Activated T-cell treated with anti-CD3 and anti-CD28 coated beads for 24 hours (primary cell): ENCODE results near the gene CALR3.
"Not testable (repeated sequence)": the region's sequence is repeated elsewhere in the genome, so short reads cannot be mapped to it uniquely, and the experiment has no call there.

ENCODE experiments used
- DNase-seq: peaks from one replicate; pipeline ENCODE4 v3.0.0-alpha.2; 2020; ENCODE audit warnings: low read depth

Gene CALR3

DNA sequence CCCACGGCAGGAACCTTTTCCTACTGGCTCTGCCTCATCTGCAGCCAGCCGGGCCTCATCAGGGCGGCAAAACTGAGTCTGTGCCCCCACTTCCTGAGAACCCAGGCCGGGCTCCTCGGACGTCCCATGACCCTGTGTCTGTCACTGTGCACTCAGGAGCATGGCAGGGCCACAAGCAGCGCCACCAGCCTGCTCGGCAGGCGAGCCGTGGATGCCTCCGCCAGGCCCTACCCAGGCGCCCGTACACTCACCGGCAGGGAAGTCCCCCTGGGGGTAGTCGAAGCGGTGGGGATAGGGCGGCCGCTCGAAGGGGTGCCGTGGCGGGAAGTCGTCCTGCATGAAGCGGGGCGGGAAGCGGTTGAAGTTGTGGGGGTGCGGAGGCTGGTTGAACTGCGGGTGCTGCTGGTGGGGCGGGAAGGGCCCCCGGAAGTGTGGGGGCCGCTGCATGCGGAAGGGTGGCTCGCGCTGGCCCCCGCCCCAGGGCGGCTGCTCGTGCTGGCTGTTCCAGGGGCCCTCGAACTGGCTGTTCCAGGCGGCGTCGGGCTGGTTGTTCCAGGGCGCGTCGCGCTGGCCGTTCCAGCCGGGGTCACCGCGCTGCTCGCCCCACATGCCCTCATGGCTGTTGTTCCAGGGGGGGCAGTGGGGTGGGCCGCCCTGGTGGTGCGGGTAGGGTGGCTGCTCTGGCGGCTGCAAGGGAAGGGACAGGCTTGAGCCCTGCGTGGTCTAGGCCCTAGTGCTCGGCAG lies 29.2 kb upstream of the CALR3 start:
- DNase-seq, result no peak

DNA sequence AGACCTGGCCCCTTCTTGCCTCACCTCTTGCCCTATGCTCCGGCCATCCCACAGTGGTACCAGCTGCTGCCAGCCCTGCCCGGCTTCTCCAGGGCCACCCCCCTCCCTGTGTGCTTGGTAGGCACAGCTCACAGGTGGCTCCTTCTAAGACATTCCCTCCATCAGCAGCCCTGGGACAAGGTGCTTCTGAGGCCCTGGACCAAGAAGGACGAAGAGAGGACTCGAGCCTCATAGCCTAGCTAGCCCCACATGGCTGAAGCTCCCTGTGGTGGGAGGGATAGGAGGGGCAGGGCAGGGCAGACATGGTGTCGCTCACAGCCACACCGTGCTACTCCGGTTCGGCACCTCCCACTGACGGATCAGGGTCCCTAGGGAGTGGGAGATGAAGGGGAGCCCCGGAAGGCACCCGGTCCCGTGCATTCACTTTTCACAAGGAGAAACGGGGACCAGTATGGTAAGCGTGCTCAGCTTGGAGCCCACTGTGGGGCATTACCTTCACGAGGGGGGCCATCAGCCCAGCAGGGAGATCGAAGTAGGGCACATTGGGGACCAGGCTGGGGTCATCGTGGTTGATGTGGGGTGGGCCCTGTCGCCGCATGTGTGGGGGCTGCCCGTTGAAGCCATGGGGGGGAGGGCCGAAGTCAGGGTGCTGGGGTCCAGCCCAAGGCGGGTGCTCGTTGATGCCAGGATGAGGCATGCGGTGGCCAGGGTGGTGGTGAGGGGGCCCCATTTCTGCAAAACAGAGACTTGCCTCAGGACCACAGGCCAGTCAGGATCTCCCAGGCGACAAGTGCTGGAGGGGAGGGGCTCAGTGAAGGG lies 26.8 kb upstream of the CALR3 start:
- no peak for DNase-seq

DNA sequence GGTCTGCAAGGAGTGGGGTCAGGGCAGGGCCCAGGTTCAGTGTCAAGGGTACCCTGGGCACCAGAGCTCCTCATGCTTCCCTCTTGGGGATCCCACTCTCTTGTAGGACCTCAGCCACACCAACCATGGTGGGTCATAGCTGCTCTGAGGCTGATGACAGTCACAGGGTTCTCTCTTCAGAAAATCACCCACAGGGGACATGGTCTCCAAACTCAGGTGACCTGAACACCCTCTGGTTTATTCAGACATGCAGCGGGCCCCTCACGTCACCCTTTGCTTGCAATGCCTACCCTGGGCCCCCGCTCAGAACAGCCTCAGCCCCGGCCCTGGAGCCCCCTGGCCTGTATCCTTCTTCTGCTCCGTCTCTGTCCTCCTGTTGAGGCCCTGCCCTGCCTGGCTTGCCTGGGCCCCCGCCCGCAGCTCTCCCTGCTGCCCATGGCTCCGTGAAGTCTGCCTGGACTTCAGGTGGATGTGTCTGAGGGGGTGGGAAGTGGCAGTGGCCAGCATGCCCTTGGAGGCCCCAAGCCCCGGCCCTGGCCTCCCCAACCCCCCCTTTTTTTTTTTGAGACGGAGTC lies 25.8 kb upstream of the CALR3 start:
- no peak for DNase-seq

DNA sequence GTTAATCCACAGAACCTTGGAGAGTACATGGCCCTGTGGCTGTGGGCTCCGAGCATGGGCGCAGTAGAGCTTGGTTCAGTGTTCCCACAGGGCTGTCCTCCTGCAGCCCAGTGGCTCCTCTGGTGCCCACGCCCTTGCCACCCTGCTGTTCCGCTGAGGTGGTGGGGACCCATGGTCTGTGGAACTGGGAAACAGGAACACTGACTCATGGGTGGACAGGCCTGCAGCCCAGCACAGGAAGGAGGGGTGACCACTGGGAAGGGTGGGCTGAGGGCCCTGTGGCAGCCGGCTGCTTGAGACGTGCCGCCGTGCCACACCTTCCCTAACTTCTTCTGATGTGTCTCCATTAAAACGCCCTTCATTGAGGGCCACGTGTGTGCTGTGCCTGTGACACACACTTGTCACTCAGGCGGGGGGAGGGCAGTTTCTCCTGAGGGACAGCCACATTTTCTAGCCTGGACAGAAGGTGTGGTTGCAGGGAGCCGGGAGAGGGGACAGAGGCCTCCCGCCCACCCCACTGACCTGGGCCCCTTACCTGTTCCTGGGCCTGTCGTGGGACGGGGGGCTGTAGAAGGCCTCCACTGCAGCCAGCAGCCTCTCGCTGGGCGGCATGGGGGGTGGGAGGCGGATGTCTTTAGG lies 25.1 kb upstream of the CALR3 start:
- no peak for DNase-seq

DNA sequence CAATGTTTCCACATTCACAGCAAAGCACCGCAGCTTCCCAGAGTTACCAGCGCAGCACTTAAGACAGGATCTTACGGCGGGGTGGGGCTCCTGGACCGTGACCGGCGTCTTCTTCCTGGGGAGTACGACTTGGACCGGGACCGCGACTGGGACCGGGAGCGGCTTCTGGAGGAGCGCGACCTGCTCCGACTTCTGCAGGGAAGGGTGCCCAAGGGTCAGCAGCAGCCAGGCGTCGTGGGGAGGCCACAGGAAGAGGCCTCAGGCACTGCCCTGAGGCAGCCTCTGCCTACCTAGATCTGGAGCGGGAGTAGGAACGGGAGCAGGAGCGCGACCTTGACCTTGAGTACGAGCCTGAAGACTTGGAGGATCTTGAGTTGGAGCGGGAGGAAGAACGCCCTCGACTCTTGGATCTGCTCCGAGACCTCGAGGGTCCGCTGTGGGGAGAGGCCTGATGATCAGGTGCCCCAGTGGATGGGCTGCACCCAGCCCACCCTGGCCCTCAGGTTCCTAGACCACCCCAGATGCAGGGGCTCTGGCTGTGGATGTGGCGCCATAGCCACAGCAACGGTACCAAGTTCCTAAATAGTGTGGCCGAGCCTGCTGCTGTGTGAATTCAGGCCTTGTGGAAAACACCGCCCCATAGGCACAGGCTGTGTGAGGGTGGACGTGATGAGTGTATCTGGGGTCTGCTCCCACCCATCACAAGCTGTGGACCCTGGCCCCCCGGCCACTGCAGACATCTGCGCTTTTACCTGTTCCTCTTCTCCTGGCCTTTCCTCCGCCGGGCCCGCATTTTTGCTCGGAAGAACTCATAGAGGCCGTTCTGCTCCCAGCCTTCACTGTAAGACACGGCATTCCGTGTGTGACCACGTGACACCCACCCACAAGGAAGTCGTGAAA lies 24.4 kb upstream of the CALR3 start:
- DNase-seq, result no peak

DNA sequence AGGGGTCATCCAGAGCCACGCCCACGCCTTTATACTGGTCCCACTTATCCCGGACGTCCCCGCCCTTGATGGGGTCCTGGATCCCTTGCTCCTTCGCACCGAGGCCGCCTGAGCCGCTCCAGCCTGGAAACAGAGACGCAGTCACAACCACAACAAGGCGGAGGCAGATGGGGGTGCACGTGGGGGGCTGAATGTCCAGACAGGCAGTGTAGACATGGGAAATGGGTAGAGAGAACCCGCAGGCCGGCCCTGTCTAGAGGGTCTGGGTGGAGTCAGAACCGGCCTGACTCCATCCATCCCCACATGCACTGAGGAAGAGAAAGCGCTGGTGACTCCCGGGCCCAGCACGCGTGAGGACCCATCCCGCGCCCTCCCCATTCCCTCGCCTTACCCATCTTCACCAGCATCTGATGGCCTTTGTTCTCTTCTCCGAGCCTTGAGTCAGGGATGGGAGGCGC lies 23.3 kb upstream of the CALR3 start:
- no peak for DNase-seq

DNA sequence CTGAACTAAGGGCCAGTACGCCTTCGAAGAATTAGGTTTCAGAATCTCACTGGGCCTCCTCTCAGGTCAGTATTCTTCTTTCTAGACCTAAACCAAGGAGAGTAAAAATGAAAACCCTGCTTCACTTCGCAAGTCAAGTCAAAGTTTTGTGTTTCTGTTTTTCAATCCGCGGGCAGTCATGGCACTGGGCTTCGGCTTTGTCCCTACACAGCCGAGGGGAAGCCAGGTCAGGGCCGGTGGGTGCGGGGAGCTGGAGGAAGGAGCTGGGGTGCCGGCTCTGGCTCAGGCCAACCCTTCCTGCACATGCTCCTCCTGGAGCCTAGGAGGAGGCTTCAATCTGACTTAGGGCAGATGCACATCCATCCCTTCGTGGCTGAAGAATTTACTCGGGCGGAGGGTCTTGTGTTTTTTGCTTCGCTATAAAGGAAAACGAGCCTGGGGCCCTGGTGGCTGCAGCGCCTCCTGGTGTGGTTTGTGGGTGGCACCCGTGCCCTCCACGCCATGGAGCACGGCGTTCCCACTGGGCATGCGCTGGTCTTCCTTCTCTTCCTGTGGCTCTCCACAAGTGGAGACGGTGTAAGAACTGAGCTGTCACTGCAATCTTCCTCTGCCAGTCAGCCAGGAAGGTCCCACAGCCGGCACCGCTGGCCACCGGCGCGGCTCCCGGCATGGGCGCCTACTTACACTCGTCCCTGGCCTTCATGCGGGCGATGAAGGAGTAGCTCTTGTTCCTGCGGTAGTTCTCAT lies 22.7 kb upstream of the CALR3 start:
- no peak for DNase-seq

DNA sequence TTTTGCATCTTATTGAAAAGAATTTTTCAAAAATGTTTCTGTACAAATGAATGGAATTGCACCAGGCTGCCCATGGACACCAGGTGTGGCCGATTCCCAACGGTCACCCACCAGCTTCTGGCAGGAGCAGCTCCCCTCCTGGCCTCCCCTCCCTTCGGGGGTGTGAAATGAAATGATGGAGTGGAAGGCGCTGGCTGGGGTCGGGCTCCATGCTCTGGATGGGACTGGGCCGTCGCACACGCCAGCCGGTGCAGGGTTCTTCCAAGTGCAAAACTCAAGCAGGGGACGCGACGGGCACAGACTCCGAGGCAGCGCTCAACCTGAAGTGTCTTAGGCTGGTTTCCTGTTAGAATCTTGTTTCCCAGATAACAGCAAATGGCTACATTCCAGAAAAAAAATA lies 22.1 kb upstream of the CALR3 start:
- DNase-seq, result no peak

GRCh38 chr19:16516923-16517610 lies 21.1 kb upstream of the CALR3 start:
- DNase-seq, result no peak

DNA sequence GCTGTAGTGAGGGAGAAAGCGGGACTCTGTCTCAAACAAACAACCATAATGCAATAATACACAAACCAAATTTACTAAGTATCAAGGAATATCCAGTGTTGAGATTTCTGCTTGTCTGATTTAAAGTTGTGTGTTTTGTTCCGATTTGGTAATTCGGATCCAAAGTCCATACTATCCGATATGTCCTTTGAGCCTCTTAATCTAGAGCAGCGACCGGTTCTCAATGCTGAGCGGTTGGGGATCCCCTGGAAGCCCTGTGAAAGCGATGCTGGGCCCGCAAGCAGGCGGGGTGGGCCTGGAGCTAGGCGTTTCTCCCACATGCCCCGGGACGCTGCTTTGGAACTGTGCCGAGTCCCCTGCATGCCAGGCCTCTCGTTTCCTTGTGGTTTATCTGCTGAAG lies 20.4 kb upstream of the CALR3 start:
- DNase-seq, result no peak

GRCh38 chr19:16514383-16515019 lies 18.5 kb upstream of the CALR3 start:
- no peak for DNase-seq

- DNase-seq, result not testable (repeated sequence)
Measured at GRCh38 chr19:16512611-16513010, 16.6 kb upstream of the CALR3 start.

GRCh38 chr19:16509141-16510061 lies 13.4 kb upstream of the CALR3 start:
- DNase-seq, result no peak

DNA sequence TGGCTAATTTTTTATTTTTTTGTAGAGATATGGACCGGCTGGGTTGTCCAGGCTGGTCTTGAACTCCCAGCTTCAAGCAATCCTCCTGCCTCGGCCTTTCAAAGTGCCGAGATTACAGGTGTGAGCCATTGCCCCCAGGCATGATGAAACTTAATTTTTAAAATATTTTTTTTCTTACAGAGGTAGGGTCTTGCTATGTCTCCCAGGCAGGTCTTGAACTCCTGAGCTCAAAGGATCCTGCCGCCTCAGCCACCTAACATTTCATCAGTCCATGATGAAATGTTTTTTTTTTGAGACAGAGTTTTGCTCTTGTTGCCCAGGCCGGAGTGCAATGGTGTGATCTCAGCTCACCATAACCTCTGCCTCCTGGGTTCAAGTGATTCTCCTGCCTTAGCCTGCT lies 12.6 kb upstream of the CALR3 start:
- DNase-seq, result no peak

- no peak for DNase-seq
Measured at GRCh38 chr19:16506961-16507360, 11.0 kb upstream of the CALR3 start.

DNA sequence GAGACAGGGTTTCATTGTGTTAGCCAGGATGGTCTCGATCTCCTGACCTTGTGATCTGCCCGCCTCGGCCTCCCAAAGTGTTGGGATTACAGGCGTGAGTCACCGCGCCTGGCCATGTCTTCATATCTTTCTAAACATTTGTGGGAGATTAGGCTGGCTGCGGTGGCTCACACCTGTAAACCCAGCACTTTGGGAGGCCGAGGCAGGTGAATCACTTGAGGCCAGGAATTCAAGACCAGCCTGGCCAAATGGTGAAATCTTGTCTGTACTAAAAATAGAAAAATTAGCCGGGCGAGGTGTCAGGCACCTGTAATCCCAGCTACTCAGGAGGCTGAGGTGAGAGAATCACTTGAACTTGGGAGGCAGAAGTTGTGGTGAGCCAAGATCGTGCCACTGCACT lies 10.2 kb upstream of the CALR3 start:
- not testable (repeated sequence) for DNase-seq

DNA sequence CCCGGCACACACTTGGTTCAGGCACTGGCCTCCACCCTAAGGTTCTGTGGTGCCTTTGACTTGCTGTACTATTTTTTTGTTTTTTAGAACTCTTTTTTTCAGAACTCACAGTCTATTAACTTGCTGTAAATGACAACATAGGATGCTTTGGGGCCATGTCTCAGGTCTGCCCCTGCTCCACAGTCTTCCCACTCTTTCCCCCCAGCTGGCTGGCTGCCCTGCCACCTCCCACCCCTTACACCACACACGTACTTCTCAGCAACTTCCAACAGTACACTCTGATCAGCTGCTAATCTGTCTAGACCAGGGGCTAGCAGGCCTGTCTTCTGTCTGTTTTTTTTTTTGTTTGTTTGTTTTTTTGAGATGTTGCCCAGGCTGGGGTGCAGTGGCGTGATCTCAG lies 8.3 kb upstream of the CALR3 start:
- no peak for DNase-seq

DNA sequence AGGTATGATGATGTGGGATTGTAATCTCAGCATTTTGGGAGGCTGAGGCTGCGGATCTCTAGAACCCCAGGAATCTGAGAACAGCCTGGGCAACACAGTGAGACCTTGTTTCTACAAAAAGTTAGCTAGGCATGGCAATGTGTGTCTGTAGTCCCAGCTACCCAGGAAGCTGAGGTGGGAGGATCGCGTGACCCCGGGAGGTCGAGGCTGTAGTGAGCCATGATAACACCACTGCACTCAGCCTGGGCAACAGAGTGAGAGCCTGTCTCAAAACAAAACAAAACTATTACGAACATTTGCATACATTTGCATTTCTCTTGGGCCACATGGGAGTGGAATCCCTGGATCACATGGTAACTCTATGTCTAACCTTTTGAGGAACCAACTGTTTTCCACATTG lies 1.9 kb upstream of the CALR3 start:
- no peak for DNase-seq

DNA sequence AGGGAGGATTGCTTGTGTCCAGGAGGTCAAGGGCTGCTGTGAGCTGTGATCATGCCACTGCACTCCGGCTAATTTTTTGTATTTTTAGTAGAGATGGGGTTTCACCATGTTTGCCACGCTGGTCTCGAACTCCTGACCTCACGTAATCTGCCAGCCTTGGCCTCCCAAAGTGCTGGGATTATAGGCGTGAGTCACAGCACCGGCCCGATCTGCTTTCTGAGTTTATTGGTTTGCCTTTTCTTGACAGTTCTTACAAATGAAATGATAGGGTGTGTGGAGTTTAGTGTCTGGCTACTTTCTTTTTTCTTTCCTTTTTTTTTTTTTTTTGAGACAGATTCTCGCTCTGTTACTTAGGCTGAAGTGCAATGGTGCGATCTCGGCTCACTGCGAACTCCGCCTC lies 1.1 kb upstream of the CALR3 start:
- DNase-seq, result no peak
